Left forelimb (tissue), 1 donor: Measurements from ENCODE around the gene CST11.

Experiments used
- DNase-seq: peaks from one replicate; pipeline ENCODE4 v3.0.0-alpha.2; 2018; ENCODE audit warnings: low spot score

CST11 gene

DNA sequence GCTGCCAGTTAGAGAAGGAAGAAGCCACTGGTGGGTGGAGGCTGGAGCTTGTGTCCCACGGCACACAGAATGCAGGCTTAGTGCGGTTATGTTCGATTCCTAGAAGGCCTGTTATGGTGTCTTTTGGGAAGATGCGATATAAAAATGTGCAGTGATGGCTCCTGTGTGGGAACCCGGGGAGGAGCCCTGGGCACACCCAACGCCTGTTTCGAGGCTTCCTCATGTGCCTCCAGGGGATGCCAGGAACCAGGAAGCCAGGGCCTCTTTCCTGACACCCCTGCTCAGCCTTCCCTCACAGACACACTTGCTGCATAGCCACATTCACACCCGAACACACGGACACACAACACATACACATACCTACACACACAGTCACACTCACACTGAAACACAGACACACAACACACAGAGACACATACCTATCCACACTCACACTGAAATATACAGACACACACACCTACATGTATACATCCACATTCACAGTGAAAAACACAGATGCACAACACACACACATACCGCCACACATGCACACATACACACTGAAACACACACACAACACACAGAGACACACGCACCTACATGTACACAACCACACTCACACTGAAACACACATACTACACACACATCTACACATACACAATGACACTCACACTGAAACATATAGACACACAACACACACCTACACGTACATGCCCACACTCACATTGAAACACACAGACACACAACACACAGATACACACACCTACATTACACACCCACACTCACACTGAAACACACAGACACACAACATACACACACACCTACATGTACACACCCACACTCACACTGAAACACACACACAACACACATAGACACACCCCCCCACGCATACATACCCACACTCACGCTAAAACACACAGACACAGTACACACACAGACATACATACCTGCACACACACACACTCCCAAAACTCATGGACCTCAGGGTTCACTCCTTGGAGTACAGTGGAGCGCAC is 1.2 kb upstream of the CST11 start:
- no peak for DNase-seq

DNA sequence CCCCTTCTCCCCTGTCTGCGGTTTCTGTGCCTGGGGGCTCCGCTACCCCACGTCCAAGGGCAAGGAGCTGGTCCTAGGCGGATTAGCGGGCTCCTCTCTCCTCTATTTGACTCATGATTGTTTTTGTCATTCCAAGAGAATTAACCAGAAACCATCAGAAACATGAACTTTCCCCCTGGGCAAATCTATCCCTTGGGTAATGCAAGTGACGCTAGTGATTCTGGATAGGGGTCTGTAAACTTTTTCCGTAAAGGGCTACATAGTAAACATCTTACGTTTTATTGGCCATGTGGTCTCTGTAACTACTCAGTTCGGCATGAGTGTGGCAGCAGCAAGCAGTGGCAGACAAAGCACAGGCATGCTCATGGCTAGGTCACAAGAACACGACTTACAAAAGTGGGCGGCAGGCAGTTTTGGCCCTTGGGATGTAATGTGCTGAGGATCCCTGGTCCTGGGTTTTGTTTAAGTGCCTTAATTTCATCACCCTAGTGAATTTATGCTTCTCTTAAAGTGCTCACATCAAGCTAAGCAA is 654 bp downstream of the CST11 start:
- no peak for DNase-seq

GRCh38 chr20:23450877-23451276 is 1.8 kb downstream of the CST11 start:
- no peak for DNase-seq

DNA sequence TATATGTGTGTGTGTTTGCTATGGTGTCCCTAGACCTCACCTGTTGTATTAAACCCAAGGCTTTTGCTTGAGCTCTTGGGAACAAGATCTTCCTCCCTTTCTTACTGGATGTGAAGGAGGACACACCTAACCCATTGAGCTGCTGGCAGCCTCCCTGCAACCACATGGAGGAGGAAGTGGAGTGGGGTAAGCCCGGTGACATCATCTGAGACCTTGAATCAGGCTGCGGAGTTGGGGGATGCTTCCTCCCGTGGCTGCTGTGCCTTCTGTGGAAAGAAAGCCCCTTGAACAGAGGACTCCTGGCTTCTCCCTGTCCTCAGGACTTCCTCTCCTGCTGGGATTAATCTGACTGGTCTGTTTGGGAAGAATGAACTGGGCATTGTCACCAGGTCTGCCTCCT is 3.3 kb downstream of the CST11 start:
- no peak for DNase-seq

DNA sequence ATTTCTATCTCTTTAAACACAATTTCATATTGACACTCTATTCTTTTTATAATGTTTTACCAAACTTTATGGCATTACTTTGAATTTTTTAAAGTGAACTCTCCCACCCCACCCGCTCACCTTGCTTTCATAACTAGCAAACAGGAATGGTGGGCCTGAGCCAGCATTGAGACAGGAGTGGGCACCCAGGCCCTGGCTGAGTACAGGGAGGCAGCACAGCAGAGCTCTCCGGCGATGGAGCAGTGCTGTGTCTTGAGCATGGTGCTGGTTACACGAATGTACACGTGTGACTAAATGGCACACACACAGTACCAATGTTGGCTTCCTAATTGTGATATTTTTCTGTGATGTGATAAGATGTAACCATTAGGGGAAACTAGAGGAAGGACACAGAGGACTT is 4.5 kb downstream of the CST11 start:
- DNase-seq = no peak

GRCh38 chr20:23446505-23446904 is 6.2 kb downstream of the CST11 start:
- DNase-seq = no peak

DNA sequence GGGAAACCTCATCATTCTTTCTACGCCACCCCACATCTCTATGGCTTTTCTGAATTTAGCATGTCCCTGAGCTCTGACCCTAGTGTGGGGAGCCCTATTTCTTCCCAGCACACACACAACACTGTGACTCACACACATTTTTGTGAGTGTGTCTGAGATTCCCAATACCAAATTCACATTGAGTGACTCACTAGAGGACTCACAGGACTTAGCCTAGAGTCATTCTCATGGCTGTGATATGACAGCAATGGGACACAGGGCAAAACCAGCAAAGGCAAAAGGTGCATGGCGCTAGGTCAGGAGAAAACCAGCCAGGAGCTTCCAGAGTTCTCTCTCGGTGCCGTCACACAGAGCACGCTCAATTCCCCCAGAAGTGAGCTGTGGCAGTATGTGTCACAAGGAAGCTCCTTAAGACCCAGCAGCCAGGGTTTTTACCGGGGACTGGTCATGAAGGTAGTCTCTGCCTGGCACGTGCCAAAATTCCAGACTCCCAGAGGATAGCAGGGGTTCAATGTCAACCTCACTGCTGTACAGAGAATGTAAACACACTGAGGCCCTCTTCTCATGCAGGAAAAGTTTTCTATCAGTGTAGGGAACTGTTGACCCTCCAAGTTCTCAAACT is 7.0 kb downstream of the CST11 start:
- no peak for DNase-seq

- DNase-seq = no peak
These were observed 7.8 kb downstream of the CST11 start for GRCh38 chr20:23444859-23445258.

- no peak for DNase-seq
These were observed 10.2 kb downstream of the CST11 start for GRCh38 chr20:23442436-23442835.

DNA sequence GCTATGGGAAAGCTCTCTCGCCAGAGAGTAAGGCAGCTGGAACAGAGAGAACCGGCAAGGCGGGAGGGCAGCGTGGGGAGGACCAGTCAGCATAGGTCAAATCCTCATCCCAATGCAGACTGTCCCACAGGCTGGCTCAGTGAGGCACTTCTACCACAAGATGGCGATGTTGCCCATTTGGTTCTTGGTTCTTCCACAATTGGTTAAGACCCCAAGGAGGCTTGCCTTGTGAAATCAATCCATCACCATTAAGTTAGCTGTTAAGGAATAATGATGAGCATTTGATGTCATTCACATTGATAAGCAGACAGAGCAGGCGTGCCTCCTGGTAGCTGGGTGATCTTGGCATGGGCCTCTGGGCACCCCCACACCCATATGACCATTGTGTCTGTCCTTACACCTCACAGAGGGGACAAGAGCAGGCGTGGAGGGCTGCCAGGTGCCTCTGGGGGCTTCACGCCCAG is 10.8 kb downstream of the CST11 start:
- DNase-seq = no peak

DNA sequence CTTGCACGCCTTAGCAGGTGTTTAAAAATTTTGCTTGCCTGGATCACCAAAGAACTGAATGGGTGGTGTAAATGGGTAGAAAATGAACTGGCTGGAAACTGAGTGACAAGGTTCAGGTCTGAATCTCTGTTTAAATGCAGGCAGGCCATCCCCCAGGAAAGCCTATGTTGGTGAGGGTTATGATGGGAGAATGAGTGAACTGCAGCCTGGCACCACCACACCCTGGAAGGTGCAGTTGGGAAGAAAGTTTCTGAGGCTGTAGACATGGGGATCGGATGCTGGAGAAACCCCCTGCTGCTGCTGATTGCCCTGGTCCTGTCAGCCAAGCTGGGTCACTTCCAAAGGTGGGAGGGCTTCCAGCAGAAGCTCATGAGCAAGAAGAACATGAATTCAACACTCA is 12.7 kb downstream of the CST11 start:
- DNase-seq = no peak

DNA sequence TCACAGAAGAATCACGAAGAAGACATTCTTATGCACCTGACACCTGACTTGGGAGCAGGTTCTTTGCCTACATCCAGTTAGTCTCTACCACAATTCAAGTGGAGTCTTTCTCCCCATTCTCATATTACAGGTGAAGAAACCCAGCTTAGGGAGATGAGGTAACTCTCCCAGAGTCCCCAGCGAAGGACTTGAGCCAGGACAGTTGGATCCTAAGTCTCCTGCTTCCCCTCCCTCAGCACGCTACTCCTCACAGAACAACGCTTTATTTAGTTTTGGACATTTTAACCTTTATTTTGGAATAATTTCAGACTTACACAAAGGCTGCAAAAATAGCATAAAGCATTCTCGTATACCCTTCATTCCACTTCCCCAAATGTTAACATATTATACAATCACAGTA is 14.0 kb downstream of the CST11 start:
- DNase-seq = no peak

DNA sequence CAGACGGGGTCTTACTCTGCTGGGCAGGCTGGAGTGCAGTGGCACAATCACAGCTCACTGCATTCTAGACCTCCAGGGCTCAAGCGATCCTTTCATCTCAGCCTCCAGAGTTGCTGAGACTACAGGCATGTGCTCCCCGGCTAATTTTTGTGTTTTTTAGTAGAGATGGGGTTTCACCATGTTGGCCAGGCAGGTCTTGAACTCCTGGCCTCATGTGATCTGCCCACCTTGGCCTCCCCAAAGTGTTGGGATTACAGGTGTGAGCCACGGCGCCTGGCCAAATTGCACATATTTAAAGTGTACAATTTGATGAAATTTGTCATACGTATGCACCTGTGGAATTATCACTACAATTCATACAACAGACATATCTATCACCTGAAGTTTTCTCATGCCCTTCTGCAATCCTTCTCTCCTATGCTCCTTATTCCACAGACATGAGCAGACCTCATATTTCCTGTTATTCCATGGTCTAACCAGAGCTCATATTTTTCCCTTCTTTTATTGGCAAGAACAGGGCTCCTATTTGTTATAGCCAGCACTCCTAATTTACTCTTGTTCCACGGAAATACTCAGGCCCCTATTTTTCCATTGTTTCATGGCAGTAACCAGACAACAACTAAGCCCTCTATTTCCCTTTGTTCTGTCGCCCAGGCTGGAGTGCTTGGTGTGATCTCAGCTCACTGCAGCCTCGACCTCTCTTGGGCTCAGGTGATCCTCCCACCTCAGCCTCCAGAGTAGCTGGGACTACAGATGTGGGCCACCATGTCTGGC is 15.4 kb downstream of the CST11 start:
- no peak for DNase-seq

GRCh38 chr20:23436681-23437080 is 16.0 kb downstream of the CST11 start:
- no peak for DNase-seq

- DNase-seq = no peak
These were observed 16.8 kb downstream of the CST11 start for GRCh38 chr20:23435626-23436539.

- no peak for DNase-seq
These were observed 18.0 kb downstream of the CST11 start for GRCh38 chr20:23434521-23435313.

- DNase-seq = no peak
These were observed 19.0 kb downstream of the CST11 start for GRCh38 chr20:23433628-23434027.

GRCh38 chr20:23425129-23425528 is 27.5 kb downstream of the CST11 start:
- DNase-seq = no peak

- peak; percentile 97 for DNase-seq
These were observed 31.4 kb downstream of the CST11 start, which contains the start of gene NAPB for GRCh38 chr20:23420943-23421931. TSS of gene NAPB (minus strand) at chr20:23421488. CDS start at chr20:23421402, 86 bp downstream.
